SIG-M5 treated with dmso at 0.1 percent for 504 hours (cell line): Measurements from ENCODE around the gene CARMIL1.
"Not testable (repeated sequence)": the region's sequence is repeated elsewhere in the genome, so short reads cannot be mapped to it uniquely, and the experiment has no call there.

Experiments used
- DNase-seq: peaks from one replicate; lab custom pipeline; 2025; ENCODE audit not compliant: unreplicated experiment; lab: John Stamatoyannopoulos, UW

Gene CARMIL1

DNA sequence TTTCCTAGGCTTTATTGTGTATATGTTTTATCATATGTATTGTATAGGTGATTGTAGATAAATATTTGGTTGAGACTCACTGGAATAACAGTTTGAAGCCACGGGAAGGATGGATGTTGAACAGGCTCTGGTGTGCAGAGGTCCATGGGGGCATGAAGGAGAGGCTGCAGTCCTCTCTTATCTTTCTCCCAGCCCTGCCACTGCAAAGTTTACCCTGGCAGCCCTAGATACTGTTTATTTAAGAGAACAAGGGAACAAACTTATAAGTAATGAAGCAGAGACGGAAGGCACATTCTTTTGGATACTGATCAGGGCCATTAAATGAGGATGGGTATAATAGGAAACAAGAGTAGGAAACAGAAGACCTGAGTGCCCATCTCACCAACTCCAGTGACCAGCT lies 269.3 kb downstream of the CARMIL1 start:
- no peak for DNase-seq

- no peak for DNase-seq
These were observed 271.5 kb downstream of the CARMIL1 start for GRCh38 chr6:25550631-25551030.

DNA sequence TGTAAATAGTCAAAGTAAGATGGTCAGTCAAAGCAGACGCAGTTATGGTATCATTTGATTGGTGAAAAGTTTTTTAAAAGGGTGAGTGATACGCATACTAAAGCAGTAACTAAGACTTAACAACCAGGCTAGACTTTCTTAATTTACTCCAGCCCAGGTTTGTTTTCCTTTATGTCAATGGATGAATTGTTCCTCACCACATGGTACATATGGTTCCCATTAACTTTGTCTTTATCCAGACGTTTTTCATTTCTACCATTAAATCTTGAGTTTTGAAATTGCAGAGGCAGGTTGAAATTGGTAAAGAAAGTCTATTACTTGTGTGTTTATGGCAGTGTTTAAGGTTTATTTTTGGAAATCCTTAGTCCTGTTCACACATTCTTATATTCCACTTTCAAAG lies 274.3 kb downstream of the CARMIL1 start:
- DNase-seq = no peak

GRCh38 chr6:25555188-25555587 lies 276.0 kb downstream of the CARMIL1 start:
- DNase-seq = no peak

- peak; percentile 51 for DNase-seq
These were observed 277.3 kb downstream of the CARMIL1 start for GRCh38 chr6:25556516-25556915.

- DNase-seq = no peak
These were observed 279.1 kb downstream of the CARMIL1 start for GRCh38 chr6:25558155-25558817.

DNA sequence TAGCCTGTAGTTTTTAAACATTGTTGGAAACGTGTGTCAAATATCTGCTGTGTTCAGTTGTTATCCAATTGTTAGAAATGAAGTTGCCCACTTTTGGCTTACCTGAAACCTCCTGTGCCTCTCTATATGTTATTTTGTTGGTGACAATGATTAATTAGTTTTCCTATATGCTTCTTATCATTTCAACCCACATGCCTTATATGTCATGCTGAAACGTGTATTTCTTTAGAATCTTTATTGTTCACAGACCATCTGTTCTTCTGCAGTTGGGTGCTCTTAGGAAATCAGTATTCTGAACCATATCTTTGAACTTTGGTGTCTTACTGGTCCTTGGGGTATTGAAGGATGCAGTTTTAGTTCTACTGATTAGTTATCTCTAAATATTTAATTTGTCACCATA lies 281.7 kb downstream of the CARMIL1 start:
- DNase-seq = no peak

DNA sequence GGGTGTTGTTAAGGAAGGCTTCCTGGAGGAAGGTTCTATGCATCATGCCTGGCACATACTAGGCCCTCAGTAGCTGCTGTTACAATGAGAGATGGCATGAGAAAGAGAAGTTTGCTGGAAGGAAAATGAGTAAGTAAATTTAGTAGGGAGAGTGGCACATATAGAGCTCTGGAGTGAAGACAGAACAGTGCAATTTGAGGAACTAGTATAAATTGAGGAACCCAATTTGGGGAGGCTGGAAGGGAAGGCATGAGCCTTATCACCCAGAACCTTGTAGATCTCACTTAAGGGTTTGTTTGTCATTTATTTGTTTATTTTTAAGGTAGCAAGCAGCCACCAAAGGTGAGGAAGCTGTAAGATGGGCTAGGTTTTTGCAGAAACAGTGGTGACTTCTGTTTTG lies 285.8 kb downstream of the CARMIL1 start:
- DNase-seq = peak; percentile 12

GRCh38 chr6:25570578-25570977 lies 291.4 kb downstream of the CARMIL1 start:
- no peak for DNase-seq

DNA sequence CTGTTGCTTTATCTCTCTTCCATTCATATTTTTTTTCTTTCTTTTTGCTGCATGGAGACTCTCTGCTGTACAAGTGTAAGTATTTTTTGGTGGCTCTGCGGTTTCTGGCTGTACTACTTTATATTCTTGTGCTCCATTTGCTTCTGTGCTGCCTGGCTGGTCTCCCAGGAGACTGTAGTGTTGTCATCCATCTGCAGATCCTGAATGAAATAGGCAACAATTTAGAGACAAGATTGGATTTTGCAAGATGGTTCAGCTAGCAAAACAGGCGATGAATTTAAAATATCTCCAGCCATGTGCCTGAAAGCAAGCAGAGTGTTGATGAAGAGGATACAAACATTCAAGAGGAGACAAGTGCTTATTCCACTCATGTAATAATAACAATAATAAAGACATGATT lies 297.7 kb downstream of the CARMIL1 start:
- DNase-seq = no peak

DNA sequence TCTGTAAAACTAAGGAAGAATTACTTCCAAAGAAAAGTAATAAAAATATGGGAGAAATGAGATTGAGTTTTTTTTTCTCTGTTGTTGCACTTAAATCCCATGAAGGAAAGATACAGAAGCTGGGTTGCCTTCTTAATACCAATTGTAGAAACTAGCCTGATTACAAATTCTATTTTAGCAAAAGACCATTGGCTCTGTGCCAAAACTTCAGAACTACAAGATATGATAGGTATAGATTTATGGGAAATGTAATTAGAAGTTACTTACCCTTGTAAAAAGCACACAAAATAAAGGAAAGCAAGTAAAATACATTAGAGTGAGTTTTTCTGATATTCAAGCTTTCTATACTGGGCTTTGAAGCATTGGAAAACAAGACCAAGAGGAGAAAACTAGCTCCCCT lies 299.4 kb downstream of the CARMIL1 start:
- no peak for DNase-seq

DNA sequence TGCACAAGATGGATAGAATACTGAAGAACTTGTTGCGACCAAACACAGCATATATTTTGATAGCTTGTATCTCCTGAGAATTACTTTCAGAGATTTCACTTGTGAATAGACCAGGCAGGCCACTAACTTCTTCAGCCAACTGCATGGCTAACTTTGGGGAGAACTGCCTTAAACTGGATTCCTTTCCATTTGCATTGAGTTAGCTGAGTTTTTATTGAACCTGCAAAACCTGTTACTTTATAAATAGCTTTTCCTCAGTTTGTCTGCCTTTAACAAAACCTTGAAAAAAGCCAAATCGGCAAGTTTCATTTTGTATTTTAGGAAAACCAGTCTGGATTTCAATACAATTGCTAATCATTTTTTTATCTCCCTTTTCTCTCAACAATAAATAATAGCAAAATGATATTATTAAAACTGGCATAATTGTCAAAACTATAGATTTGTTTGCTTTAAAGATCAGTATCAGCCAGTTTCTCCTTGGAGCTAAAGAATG lies 300.3 kb downstream of the CARMIL1 start:
- no peak for DNase-seq

- no peak for DNase-seq
These were observed 300.8 kb downstream of the CARMIL1 start for GRCh38 chr6:25579902-25580495.

DNA sequence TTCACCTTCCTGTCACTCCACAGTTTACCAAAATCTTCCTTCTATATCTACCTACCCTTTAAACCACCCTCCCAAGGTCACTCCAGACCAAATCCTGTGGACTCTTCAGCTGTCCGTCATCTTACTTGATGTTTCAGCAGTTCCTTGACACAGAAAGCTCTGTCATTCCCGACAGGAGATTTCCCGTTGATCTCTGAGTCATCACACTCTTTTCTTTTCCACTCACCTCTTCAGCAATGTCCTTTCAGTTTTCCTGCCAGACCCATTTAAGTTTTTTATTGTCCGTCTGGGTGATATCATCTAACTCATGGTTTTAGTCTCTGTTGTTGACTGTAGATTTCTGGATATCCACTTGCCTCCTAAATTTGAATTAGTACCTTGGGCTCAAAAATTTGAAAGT lies 302.9 kb downstream of the CARMIL1 start:
- DNase-seq = no peak

- no peak for DNase-seq
These were observed 303.9 kb downstream of the CARMIL1 start for GRCh38 chr6:25583099-25583498.

- no peak for DNase-seq
These were observed 304.7 kb downstream of the CARMIL1 start for GRCh38 chr6:25583906-25584305.

- DNase-seq = no peak
These were observed 306.1 kb downstream of the CARMIL1 start for GRCh38 chr6:25585225-25585624.

- not testable (repeated sequence) for DNase-seq
These were observed 306.9 kb downstream of the CARMIL1 start for GRCh38 chr6:25586119-25586518.

GRCh38 chr6:25586927-25587326 lies 307.8 kb downstream of the CARMIL1 start:
- no peak for DNase-seq

- no peak for DNase-seq
These were observed 311.8 kb downstream of the CARMIL1 start for GRCh38 chr6:25590986-25591385.

DNA sequence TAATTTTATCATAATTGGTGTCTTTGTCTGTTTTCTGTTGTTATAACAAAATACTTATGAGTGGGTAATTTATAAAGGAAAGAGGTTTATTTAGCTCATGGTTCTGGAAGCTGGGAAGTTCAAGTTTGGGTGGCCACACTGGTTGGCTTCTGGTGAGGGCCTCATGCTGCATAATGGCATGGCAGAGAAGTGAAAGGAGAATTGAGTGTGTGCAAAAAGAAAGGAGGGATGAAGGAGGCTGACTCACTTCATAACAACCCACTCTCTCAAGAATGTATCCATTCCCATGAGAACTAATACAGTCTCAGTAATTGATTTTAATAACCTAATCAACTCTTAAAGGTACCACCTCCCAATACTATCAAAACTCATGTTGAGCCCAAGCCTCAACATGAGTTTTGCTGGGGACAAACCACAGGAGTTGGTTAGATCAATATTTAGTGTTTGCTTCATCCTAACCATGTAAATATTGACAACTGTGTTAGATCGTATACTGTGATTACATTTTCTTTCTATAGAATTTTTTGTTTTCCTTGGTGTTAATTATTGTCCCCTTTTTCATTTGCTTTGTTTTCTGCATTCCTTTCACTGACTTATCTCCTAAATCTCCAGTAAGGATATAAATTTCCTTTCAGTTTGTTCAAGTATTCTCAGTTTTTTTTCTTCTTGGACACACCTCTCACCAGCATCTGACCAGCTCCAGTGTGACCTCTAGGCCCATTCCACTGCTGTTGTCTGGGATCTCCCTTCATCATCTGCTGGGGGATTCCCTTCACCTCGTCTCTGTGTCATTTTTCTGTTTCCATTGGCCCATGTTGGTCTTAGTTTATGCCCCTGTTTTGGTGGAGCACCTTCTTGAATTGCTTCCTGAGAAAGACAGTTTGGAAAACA lies 318.0 kb downstream of the CARMIL1 start:
- no peak for DNase-seq
